Activated naive CD4-positive, alpha-beta T cell (primary cell): ENCODE data around the gene LRRTM3.

Source experiments
- DNase-seq, 4 experiments: peaks; one replicate each; lab custom pipeline; 2025; lab: John Stamatoyannopoulos, UW

LRRTM3 gene

DNA sequence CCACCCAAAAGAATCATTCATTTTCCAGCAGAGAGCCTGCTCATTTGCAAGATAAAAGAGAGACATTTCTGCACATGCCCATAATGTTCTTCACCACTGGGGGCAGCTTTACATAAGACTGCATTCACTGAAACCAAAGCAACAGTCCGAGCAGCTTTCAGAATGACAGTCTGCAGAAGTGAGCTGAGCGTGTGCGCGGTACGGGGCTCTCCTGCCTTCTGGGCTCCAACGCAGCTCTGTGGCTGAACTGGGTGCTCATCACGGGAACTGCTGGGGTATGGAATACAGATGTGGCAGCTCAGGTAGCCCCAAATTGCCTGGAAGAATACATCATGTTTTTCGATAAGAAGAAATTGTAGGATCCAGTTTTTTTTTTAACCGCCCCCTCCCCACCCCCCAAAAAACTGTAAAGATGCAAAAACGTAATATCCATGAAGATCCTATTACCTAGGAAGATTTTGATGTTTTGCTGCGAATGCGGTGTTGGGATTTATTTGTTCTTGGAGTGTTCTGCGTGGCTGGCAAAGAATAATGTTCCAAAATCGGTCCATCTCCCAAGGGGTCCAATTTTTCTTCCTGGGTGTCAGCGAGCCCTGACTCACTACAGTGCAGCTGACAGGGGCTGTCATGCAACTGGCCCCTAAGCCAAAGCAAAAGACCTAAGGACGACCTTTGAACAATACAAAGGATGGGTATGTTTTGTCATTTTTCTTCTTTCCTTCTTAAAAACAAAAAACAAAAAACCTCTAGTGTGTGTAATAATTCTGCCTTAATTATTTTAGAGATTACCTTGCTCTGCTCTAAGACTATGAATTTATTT lies at the start of gene LRRTM3:
Gene LRRTM3, plus strand, starts transcription at position 141 of the 820 bp plus-strand sequence.
- DNase-seq: no peak

DNA sequence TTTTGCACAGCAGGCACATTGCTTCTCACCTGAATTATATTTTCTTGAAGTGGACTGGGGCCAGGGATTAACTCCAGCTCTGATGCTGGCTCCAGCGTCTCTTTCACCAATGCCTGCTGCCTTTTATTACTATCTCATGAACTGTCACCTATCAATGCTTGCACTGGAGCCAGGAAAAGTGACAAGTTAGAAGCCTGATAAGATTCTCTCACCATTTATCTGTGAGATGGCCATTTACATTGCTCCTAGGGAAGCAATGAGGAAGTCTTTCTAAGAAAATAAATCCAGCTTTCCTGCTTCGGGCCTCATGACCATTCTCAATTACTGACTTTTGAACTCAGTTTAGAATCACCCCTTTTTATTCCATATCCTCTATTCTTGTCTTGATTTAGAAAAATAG lies 48.5 kb upstream of the LRRTM3 start:
- DNase-seq: no peak

- no peak for DNase-seq
Observed at GRCh38 chr10:66880292-66880691, 45.5 kb upstream of the LRRTM3 start.

DNA sequence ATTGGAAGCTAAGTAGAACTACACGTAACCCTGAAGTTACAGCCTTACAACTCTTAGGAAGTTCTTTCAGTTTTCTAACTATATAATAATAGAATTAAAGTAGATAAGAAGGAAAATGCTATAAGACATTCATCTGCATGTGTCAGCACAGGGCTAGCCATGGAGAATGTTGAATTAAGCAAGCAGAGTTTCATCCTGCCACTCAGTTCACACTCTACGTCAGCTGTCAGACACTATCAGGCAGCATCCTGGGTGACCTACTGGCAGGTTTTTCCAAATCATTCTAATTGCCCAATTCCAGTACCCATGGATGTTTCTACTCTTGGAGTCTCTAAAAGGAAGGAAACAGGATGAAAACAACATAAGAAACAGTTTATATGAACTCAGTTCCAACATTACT lies 45.0 kb upstream of the LRRTM3 start:
- no peak for DNase-seq

- DNase-seq: no peak
Observed at GRCh38 chr10:66881814-66882213, 44.0 kb upstream of the LRRTM3 start.

- no peak for DNase-seq
Observed at GRCh38 chr10:66882271-66882670, 43.6 kb upstream of the LRRTM3 start.

GRCh38 chr10:66886848-66887247 lies 39.0 kb upstream of the LRRTM3 start:
- DNase-seq: no peak

- no peak for DNase-seq
Observed at GRCh38 chr10:66888237-66888636, 37.6 kb upstream of the LRRTM3 start.

DNA sequence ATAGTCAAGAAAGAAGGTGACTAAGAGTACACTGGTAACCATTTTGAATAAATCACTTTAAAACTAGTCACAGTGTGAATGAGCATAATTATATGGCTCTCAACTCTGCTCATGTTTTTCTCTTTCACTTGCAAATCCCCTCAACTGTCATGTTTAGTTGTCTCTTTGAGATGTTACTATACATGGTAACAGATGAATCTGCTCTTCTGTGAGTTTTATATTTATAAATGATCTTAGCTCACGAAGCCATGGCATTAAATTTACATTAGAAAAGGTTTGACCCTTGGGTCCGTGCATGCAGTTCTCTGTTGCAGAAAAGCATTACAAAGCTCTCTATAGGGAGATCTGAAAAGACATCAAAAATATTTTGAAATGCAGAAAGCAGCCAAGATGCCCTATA lies 33.0 kb upstream of the LRRTM3 start:
- no peak for DNase-seq

- no peak for DNase-seq
Observed at GRCh38 chr10:66910671-66911070, 15.2 kb upstream of the LRRTM3 start.

DNA sequence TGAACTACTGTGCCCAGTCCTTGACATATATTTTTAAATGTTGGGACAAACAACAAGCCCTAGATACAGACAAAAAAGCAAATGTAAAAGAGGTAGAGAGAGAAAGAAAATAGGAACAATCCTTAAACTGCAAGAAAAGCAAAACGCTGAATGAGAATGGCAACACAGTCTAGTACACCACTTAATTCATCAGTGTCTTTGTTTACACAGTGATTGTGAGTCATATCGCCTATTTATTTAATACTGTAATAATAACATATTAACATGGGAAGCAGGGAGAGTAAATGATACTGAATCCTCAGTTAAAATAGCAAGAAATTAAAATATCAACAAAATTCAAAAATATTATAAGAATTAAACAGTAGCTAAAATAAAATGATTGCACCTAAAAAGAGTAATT lies 9.8 kb upstream of the LRRTM3 start:
- no peak for DNase-seq

DNA sequence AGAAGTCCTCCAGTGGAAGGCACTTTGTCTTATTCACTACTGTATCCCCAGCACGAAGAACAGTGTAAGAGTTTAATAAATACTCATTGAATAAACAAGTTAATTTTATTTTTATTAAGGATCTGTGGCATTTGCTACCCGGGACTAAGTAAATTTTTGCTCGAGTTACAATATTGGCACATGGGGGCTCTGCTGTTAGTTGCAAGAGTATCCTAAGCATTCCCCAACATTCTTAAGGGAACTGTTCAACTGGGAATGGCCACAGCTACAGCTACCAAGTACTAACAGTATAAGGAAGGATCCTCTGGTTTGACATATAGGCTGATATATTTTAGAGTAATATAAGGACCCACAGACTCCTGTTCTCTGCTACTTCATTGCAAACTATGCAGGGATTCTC lies 8.7 kb upstream of the LRRTM3 start:
- DNase-seq: no peak

- no peak for DNase-seq
Observed at GRCh38 chr10:66919248-66919647, 6.6 kb upstream of the LRRTM3 start.

GRCh38 chr10:66924674-66925345 lies 1.0 kb upstream of the LRRTM3 start:
- DNase-seq: no peak

GRCh38 chr10:66925373-66925772 lies 463 bp upstream of the LRRTM3 start:
- no peak for DNase-seq

DNA sequence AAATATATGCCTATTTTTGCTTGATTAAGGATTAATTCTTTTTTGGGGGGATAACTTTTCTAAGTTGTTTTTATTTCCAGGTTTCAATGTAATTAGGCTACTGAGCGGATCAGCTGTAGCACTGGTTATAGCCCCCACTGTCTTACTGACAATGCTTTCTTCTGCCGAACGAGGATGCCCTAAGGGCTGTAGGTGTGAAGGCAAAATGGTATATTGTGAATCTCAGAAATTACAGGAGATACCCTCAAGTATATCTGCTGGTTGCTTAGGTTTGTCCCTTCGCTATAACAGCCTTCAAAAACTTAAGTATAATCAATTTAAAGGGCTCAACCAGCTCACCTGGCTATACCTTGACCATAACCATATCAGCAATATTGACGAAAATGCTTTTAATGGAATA lies 1.0 kb downstream of the LRRTM3 start:
- DNase-seq: no peak

GRCh38 chr10:66927251-66927935 lies 1.6 kb downstream of the LRRTM3 start:
- no peak for DNase-seq

DNA sequence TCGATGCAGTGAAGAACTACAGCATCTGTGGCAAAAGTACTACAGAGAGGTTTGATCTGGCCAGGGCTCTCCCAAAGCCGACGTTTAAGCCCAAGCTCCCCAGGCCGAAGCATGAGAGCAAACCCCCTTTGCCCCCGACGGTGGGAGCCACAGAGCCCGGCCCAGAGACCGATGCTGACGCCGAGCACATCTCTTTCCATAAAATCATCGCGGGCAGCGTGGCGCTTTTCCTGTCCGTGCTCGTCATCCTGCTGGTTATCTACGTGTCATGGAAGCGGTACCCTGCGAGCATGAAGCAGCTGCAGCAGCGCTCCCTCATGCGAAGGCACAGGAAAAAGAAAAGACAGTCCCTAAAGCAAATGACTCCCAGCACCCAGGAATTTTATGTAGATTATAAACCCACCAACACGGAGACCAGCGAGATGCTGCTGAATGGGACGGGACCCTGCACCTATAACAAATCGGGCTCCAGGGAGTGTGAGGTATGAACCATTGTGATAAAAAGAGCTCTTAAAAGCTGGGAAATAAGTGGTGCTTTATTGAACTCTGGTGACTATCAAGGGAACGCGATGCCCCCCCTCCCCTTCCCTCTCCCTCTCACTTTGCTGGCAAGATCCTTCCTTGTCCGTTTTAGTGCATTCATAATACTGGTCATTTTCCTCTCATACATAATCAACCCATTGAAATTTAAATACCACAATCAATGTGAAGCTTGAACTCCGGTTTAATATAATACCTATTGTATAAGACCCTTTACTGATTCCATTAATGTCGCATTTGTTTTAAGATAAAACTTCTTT lies 2.3 kb downstream of the LRRTM3 start:
- no peak for DNase-seq

DNA sequence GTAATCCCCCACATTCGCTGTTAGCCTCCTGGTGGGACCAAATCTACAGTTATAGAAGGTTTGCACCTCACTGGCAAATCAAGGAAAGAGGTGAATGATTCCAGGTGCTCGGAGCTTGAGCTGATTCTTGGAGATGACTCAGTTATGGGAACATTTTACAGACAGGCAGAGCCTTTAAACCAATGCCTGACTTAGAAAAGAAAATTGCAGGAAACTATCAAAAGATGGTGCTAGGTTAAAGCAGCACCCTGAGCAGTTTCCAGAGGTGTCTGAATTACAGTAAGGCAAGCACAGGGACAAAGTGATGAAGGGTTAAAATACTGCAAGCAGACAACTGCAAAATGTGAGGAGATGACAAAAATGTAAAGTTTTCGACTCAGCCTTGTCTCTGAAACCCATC lies 2.9 kb downstream of the LRRTM3 start:
- DNase-seq: no peak

DNA sequence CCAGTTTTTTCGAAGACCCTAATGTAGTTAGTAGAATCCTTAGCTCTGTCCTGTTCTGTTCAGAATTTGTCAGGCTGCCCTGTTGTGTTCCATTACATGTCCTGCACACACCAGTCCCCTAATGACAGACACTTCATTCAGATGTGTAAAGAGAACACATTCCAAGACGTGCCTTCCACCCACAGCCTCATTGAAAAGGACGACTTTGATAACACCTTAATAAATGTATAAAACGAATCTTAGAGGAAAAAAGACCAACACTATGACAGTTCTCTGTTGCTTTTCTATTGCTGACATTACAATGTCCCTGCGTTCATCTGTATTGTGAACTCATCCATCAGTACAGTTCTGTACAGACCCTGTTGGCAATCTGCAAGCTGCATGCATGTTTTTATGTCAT lies 3.5 kb downstream of the LRRTM3 start:
- DNase-seq: no peak

DNA sequence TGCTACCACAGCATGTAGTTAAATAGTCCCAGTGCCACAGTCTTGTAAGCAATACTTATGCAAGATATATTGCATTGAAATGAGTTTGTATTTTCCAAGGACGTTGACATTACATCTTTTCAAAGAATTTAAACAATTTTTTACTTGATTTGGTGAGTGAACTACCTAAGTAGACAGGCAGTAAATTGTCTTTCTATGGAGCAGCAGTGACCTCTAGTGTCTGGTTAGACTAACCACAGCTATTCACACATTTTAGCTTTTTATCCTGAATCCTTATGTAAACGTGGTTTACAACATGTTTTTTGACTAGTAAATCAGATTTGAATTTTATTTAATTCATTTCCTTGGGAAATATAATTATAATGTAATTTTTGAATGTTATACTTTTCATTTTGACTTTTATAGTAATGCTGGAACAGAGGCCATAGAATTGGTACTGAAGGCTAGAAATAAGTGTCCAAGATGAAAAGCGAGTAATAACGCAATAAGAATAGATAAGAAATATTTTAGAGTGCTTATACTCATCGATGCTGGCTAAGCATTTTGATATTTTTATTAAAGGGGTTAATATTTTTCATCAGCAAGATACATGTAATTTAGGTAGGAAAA lies 5.6 kb downstream of the LRRTM3 start:
- no peak for DNase-seq

GRCh38 chr10:66931949-66932343 lies 6.1 kb downstream of the LRRTM3 start:
- no peak for DNase-seq
